NCI-H146 treated with DMSO at 0.1 percent for 48 hours (cell line): ENCODE measurements around the gene HCN3.
A peak's percentile ranks its signal among the peaks of the same experiment; 100 is the strongest.
"Not testable (repeated sequence)": the region's sequence is repeated elsewhere in the genome, so short reads cannot be mapped to it uniquely, and the experiment has no call there.

Experiments used
- DNase-seq: peaks from one replicate; lab custom pipeline; 2025; ENCODE audit not compliant: unreplicated experiment; lab: John Stamatoyannopoulos, UW

The HCN3 gene

DNA sequence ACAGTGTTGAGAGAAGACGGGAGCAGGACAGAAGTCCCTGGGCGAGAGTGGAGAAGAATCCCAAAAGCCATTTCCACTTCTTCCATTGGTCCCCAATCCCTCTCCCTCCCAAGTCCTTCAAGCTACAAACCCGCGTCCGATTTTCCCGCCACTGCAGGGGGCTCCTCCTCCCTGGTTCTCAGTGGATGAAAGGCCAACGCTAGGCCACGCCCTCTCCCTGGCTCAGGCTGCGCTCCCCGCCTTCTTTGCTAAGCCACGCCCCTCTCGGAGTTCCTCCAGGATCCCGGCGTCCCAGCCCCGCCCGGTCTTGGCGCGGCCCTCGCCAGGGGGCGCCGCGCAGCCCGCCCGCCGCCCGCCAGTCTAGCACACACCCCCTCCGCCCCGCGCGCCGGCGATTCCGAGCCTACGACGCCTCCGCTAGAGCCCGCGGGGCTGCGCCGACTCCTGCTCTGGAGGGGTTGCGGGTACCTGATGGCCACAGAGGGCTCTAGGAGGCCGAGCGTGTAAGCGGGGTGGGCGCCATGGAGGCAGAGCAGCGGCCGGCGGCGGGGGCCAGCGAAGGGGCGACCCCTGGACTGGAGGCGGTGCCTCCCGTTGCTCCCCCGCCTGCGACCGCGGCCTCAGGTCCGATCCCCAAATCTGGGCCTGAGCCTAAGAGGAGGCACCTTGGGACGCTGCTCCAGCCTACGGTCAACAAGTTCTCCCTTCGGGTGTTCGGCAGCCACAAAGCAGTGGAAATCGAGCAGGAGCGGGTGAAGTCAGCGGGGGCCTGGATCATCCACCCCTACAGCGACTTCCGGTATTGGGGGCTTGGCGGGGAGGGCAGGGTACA lies at the start of gene HCN3:
Gene HCN3, plus strand, starts transcription at position 394 of the 832 bp plus-strand sequence. Its CDS starts 128 bp downstream, at position 522.
- DNase-seq = peak; percentile 94

DNA sequence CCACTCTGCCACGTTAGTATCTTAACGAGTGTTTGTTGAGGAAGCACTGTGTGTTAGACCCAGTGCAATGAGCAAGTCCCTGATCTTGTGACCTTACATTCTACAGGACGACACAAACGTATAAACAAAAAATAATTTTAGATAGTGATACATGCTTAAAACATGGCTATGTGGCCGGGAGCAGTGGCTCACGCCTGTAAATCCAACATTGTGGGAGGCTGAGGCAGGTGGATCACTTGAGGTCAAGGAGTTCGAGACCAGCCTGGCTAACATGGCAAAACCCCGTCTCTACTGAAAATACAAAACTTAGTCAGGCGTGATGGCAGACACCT lies 49.2 kb upstream of the HCN3 start:
- DNase-seq = no peak

DNA sequence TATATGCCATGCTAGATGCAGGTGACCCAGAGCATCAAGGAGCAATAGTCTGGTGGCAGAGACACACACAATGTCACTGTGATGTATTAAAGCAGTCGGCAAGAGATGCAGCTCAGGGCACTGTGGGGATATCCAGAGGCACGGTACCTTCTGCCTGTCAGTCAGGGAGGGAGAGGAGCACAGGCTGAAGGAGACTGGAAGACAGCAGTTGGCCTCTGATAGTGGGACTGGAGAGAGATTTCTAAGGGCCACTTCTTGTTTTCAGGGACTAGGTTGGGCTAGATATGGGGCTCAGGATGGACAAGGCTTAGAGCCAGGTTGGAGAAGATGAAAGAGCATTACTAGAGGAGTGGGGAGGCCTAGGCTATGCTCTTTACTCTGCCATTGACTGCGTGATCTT lies 46.0 kb upstream of the HCN3 start:
- DNase-seq = not testable (repeated sequence)

DNA sequence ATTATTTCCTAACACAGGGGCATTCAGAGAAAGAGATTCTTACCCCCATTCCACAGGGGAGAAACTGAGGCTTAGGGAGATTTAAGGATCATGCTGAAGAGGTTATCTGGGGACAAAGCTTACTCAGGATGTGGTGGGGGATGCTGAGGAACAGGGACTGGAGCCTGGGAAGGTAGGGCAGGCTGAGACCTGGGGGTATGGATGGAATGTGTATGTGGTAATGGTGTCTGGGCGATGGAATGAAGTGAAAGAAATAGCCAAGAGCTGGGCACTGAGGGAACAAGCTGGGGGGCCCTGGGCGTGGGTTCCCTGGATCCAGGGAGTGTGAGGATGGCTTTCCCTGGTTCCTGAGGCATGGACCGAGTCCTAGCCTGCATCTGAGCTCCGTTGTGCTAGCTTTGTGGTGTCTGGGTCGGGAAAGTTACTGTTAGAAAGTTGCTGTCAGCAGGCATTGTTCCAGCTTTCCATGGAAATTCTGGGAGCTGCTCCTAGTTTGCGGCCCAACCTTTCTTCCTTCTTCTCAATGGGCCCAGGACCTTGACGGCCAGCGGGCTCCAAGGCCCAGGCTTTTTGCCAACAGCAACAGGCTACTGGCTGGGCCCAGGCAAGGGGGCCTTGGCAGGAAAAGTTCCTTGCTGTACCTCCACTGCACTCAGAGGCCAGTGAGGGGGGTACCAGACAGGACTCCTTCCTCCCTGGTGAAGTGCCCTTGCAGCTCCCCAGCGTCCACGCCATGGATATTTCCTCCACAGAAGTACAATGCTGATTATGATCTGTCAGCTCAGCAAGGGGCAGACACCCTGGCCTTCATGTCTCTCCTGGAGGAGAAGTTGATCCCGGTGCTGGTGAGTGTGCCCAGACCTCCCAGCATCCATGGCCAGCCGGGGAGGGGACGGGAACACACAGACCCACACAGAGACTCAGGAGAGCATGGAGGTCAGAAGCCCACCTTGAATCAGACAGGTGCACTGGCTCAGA lies 45.0 kb upstream of the HCN3 start:
- DNase-seq = not testable (repeated sequence)

DNA sequence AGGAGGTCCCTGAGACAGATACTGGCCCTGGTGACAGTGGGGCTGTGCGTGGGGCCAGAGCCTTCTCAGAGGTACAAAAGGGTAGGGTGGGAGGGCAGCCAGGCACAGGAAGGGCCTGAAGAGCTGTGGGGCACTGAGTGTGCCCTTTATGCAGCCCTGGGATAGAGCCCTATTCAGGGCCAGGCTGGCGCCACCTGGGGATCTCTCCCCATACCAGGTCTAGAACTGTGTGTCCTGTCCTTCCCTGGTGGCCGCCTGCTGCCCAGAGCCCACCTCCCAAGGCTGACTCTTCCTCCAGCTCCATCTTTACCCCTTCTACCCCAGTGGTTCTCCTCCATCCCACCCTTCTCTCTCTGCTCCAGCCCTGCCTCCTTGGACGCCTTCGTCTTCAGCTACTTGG lies 43.8 kb upstream of the HCN3 start:
- DNase-seq = not testable (repeated sequence)

DNA sequence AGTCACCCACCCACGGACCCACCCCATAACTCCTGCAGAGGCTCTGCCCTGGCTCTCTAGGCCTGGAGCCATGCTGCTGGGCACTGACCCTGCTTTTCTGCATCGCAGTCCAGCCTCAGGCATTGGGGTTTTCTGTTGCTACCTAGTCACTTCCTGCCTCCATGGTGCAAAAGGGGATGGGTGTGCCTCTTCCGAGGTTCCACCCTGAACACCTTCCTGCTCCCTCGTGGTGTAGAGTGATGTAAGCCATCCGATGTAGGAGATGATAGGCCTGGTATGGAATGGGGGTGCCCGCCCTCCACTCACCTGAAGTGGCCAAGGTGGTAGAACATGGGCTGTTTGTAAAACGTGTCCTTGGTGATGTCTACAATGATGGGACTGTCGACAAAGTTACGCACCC lies 41.9 kb upstream of the HCN3 start:
- not testable (repeated sequence) for DNase-seq

DNA sequence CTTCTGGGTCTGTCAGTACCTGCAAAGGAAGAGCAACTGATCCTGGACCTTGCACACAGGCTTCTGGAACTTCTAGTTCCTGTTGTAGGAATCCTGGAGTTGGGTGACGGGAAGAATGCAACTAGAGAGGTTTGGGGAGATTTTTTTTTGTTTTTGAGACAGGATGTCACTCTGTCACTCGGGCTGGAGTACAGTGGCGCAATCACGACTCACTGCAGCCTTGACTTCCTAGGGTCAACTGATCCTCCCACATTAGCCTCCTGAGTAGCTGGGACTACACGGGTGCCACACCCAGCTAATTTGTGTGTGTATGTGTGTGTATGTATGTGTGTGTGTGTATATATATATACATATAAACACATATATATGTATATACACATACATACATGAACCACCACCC lies 40.8 kb upstream of the HCN3 start:
- DNase-seq = no peak

DNA sequence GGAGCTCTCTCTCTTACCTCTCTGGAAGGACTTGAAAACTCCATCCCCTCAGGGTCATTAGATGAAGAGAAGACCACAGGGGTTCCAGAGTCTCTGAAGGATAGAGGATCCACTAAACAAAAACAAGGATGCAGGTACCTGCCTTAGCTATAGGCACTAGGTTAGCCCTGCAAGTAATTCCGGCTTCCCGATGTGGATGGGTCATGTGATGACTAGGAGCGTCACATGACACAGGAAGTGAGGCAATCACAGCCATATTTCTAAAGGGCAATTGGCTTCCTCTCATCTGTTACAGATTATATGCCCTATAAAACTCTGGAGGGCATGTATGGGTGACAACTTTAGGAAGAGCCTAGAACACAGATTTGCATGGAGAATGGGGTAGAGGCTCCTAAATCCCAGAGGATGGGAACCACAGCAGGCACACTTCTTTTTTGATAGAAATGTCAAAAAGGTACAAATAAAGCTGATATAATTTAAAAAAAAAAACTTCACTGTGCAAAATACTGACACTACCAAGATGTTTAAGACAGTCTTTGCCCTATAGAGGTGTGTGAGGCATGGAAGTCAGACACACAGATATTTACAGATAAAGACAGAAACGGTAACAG lies 36.1 kb upstream of the HCN3 start:
- DNase-seq = peak; percentile 48

DNA sequence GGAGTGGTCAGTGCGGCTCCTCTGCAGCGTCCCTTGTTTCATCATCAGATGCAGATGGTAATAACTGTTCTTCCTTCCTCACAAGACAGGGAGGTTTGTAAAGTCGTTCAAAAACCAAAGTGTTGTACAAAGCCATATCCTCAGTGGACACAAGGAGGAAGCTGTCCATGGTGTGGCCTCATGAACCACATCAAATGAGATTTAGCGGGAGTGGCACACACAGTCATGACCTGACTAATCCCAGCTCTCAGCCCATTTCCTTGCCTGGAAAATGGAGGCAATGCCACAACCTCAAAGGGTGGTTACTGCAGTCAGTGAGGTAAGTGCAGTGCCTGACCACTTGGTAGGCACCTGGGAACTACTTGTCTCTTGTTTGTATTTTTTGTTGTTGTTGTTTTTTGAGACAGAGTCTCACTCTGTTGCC lies 35.4 kb upstream of the HCN3 start:
- DNase-seq = no peak

DNA sequence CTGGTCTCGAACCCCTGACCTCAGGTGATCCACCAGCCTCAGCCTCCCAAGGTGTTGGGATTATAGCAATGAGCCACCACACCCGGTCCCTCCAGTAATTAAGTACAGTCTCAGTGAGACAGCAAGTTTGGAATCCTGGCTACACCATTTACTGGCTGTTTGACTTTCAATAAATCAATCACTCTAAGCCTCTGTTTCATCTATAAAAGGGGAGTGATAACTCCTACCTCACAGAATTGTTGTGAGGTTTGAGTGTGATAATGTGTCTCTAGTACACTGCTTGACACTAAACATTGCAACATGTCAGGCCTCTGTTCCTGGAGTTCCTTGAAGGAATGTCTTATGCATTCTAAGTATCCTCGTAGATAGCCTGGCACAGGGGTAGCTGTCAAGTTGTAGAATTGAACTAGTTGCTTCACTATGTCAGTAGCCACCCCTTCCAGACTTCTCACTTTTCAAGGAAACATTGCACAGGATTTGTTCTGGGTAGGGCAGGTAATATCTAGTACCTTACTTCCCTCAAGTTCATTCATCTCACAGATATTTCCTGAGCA lies 34.4 kb upstream of the HCN3 start:
- no peak for DNase-seq

DNA sequence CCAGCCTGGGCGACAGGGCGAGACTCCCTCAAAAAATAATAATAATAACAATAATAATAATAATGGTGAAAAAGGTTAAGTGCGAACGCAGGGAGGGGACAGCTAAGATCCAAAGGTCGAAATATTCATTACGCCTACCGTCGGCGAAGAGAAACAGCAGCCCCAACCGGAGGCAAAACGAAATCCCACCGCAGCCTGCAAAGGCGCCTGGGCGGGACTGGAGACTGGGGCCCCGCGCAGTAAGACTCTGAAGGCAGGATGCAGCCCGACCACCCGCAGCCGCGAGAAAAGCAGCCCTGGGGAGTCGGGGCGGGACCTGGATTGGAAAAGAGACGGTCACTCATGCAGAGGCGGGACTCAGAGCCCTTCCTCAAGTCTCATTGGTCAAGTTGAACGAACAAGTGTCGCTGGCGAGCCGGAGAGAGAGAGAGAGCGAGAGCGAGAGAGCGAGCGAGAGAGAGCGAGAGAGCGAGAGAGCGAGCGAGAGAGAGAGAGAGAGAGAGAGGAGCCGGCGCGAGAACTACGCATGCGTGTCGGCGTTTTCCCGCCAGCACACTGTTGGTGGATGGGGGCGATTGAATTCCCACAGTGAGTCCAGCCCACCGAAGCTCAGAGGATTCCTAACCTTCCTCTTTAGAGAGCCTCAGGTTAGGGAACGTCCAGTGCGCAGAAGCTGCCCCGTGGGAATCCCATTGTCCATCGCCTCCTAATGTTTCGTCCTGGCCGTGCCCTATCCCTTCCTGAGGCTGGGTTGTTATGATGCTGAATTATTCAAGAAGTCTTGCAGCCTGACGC lies 32.7 kb upstream of the HCN3 start:
- peak; percentile 98 for DNase-seq

DNA sequence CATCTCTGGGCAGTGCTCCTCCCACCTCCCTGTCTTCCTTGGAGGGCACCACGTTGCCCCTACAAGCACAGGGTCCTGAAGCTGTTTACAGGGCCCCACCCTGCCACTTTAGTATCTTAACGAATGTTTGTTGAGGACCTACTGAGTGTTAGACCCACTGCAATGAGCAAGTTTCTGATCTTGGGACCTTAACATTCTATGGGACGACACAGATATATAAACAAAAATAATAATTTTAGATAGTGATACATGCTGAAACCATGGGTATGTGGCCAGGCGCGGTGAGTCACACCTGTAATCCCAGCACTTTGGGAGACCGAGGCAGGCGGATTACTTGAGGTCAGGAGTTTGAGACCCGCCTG lies 32.1 kb upstream of the HCN3 start:
- DNase-seq = no peak

DNA sequence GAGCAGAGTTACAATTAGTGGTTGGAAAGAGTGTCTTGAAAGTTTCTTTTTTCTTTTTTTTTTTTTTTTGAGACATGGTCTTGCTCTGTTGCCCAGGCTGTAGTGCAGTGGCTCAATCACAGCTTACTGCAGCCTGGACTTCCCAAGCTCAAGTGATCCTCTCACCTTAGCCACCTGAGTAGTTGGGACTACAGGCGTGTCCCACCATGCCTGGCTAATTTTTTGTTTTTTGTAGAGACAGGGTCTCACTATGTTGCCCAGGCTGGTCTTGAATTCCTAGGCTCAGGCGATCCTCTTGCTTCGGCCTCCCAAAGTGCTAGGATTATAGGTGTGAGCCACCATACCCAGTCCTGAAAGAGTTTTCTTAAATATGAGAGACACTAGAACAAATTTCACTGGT lies 30.5 kb upstream of the HCN3 start:
- DNase-seq = not testable (repeated sequence)

DNA sequence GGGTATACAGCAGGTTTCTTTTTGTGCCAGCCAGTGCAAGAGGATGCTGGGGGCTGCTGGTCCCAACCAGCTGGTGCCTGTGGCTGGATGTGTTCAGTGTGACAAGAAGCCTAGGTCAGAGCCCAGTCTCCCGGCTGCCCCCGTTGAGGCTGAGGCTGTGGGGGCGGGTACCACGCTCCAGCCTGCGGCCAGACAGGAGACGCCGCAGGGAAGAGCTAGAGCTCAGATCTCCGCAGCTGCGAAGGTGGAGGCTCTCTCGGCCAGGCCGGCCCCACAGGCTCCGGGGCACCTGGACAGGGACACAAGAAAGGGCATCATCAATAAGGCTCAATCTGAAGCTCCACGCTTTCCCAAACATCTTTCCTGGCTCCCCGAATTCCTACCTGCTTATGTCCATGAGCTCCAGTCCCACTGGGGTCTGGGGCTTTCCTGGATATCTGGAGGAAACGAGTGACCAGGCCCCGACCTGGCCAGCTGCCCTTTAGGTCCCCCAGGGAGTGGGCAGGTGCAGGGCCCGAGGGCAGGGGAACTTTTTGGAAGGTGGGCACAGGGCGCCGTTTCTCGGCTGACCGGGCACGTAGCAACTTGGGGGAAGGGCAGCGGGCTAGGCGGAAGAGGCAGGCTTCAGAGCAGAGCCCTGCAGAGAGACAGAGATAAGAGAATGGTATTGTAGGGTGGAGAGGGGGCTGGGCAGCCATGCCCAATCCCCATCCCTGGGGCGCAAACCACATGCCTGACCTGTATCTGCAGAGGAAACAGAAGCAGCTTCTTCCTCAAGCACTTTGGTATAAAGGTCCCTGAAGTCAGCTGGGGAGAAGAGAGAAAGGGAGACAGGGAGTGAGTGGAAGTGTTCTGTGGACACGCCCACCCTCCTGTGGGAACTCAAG lies 29.4 kb upstream of the HCN3 start:
- DNase-seq = no peak

DNA sequence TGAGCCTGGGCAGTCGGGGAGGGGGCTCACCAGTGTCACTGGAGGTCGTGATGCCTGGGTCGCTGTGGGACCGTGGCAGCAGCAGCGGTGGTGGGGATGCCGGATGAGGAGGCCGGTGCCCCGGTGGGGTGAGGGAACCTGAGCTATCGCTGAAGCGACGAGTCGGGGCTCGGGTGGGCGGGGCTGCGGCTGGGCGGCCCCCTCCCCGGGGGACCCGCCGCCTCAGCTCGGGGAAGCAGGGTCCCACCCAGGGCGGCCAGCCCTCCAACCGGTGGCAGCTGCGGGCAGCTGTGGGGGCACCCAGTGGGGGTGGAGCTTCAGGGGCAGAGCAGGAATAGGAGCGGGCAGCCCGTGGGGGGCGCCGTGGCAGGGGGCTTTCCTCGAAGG lies 27.0 kb upstream of the HCN3 start:
- DNase-seq = no peak

DNA sequence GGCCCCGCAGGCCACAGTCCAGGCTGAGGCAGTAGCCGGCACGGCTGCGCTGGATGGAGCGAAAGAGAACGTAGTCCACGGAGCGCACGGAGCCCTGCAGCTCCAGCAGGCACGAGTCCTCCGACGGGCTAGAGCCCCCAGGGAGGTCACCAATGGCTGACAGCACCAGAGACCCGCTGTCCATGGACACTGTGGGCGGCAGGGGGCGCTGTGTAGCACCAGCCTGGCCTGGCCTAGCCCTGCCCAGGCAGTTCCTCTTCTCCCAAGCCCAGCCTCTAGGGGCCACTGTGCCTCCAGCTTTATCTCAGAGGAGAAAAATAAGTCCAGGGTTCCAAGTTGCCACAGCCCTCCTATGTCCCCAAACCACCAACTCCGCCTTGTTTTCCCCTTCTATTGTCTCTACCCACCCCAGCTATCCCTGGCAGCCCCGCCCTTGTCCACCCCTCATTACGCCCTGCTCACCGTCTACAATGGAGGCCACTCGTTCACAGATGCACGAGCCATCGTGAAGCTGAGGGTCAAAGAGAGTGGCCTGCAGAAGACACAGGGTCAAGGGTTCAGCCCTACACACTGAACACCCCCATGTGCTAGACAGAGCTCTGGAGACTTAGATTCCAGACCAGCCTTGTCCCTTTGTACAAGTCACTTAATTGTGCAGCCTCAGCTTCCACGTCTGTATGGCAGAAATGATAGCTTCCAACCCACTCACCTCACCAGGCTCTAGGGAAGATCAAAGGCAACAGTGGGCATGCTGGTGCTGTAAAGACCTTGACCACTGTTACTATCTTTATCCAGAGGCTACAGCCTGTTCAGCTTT lies 26.4 kb upstream of the HCN3 start:
- peak; percentile 75 for DNase-seq

DNA sequence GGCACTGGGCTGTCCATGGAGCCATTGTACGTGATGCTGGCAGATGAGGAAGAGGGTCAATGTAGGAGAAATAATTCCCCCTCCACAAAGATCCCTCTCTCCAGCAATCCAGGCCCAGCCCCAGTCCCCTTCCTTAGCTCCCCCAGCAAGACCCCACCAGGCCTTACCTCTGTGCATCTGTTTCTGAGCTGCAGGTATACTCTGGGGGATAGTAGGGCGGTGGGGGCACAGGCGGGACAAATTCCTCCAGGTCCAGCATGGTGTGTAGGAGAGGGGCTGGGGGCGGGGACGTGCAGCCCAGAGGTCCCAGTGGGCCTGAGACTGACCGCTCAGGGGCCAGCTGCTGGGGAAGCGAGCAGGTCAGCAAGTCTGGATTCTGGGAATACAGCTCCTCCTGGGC lies 25.7 kb upstream of the HCN3 start:
- DNase-seq = no peak

DNA sequence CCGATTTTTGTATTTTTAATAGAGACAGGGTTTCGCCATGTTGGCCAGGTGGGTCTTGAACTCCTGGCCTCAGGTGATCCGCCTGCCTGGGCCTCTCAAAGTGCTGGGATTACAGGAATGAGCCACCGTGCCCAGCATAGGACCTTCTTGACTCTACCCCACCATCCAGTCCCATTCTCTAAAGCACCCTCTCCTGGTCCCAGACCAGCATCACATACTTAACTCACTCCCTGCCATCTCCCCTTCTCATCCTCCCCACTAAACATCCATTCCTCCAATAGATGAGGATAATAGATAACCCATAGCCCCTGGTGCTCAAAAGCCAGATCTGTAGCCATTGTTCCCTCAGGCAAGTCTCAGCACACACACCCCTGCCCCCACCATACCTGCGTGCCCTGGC lies 24.1 kb upstream of the HCN3 start:
- no peak for DNase-seq

DNA sequence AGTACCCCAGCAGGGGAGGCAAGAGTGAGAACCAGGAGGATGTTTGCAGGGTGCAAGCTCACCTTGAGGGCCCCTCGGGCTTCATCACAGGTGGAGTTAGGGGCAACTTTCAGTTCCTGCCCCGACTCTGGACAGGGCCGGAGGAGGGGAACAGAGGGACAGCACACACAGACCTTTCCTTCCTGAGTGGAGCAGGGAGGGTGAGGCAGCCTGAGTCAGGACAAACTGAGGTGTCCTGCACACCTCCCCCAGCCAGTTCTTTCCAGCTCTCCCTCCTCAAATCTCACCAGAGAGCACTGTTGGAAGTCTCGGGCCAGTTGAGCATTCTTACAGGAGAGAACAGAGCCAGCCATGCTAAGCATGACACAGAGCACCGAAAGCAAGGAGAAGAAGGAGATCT lies 23.5 kb upstream of the HCN3 start:
- no peak for DNase-seq
